Body of pancreas (tissue), 4 donors: ENCODE data around the gene CCDC181. TPM values are rescaled to one million over a fixed set of nuclear protein-coding genes. Genes with fewer than 3 reads are reported as not detected.

Experiments used
- ATAC-seq: fragments of 150-250 bp; one replicate; pipeline ENCODE4 v1.9.1; 2016
- DNase-seq, 4 donors: peaks; one replicate each; pipeline ENCODE4 v3.0.0-alpha.2; 2019
- H3K27ac ChIP-seq, 4 donors: fragments of 200-600 bp; sonication (generic); 1 replicate in 3 of 4; 2 replicates in 1 of 4; pipeline versions ENCODE4 v1.5.1 to v1.6.1; 2016 to 2019; ENCODE audit warnings: mild to moderate bottlenecking in 1 of 4, mixed read lengths in 1 of 4, moderate library complexity in 1 of 4
- H3K27me3 ChIP-seq, 2 donors: fragments of 200-600 bp; sonication (generic); one replicate each; pipeline ENCODE4 v1.6.0; 2016; ENCODE audit warnings: mild to moderate bottlenecking in 1 of 2
- H3K36me3 ChIP-seq, 2 donors: fragments of 200-600 bp; sonication (generic); replicated peaks in 1 of 2; 2 replicates each; pipeline ENCODE4 v1.5.1; 2016; ENCODE audit warnings: low read depth in 2 of 2; ENCODE audit not compliant: insufficient read depth in 1 of 2
- H3K4me1 ChIP-seq: fragments of 200-600 bp; sonication (generic); one replicate; pipeline ENCODE4 v1.6.0; 2016
- H3K4me3 ChIP-seq, 2 donors: fragments of 200-600 bp; sonication (generic); 1 replicate in 1 of 2; 2 replicates in 1 of 2; pipeline ENCODE4 v1.5.1; 2016 to 2019
- H3K9me3 ChIP-seq, 3 donors: fragments of 200-600 bp; sonication (generic); 1 replicate in 2 of 3; 2 replicates in 1 of 3; pipeline ENCODE4 v1.5.1; 2016
- CTCF ChIP-seq, 7 experiments: fragments of 450-650 bp in 4 of 7; fragments of 200-600 bp in 3 of 7; sonication (generic) in 3 of 7; IDR thresholded peaks; one replicate each; pipeline ENCODE4 v1.5.1; 2016 to 2019; ENCODE audit warnings: antibody characterized with exemption in 7 of 7
- POLR2A ChIP-seq, 3 donors: fragments of 450-650 bp; IDR thresholded peaks; one replicate each; pipeline ENCODE4 v1.6.1; 2016; ENCODE audit warnings: antibody characterized with exemption in 3 of 3, mild to moderate bottlenecking in 2 of 3
- WGBS, 2 donors: methylation state at CpG; one replicate each; pipeline ENCODE4 v1.1.5; 2017; 5-methylcytosine and 5-hydroxymethylcytosine counted together
- intact Hi-C: fragments of 100-400 bp; cut with DNase I; formaldehyde crosslinking; loops from one replicate; pipeline ENCODE4 v1.15.1; 2023
- small RNA-seq: library from RNA; depleted of rRNA; stranded (forward); fragments of <200 nt; gene quantifications from one replicate; pipeline ENCODE3, GENCODE V24; 2016
- total RNA-seq, 2 donors: library from RNA; depleted of rRNA; stranded (reverse); fragments of >200 nt; gene quantifications; one replicate each; pipeline ENCODE4 v1.1.0, GENCODE V29; 2016

The CCDC181 gene
- total RNA-seq, 2 donors from 2014 or later = 4.2 to 8.2 TPM

DNA sequence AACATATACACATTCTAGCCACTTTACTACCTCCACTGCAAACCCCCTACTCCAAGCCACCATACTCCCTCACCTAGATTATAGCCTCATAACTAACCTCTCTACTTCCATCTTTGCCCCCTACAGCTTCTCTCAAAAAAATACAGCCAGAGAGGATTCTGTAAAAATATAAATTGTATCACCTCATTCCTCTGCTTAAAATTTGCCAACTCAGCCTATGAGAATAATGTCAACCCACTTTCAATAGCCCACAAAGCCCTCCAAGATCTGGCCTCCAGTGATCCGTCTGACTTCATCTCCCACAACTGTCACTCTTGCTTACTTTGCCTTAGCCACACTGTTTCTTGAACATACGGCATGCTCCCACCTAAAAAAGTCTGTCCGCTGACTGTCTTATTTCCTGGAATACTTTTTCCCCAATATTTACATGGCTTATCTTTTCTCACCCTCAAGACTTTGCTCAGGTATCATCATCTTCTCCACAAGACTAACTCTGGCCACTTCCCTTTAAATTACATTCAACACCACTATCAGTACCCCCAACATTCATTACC is 81.2 kb downstream of the CCDC181 start:
- Histone ChIP-seq H3K36me3 (no peaks in the 10 kb centered on the region), H3K9me3 (no peaks in the 10 kb centered on the region), H3K4me3 (no peak overlapping the region), H3K27ac (no peak overlapping the region), H3K4me1 (no peaks in the 10 kb centered on the region), H3K27me3 (no peaks in the 10 kb centered on the region)
- no peak for DNase-seq
- no peak for ATAC-seq
- WGBS, 2 donors = 90 to 94% methylated on average over 3 of the region's 3 CpGs
- no peak for TF ChIP-seq POLR2A (IDR thresholded peaks at IDR 0.05)
- intact Hi-C loops = loop anchor here (10.0 kb wide), 1 partner anchor 741 kb away; no protein-coding TSS in a partner anchor

DNA sequence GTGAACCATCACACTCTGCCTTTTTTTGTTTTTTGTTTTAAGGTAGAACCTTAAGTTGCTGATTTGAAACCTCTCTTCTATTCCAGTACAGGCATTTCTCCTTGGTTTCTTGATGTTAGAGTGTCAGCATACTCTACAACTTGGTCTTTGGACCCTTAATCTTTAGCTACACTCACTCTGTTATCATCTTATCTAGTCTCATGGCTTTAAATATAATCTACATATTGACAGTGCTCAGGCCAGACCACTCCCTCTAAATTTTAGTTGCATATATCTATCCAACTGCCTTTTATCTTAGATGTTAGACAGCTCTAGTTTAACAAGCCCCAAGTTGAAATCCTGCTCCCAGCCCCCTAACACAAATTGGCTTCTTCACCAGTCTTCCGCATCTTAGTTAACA is 81.8 kb downstream of the CCDC181 start:
- no peak for DNase-seq
- 92 to 98% methylated on average over 1 of the region's 1 CpG for WGBS, 2 donors
- H3K27ac ChIP-seq = no peak overlapping the region
- H3K27me3 ChIP-seq = no peaks in the 10 kb centered on the region
- no peaks in the 10 kb centered on the region for H3K36me3 ChIP-seq
- no peak overlapping the region for H3K4me3 ChIP-seq
- TF ChIP-seq POLR2A (IDR thresholded peaks at IDR 0.05) (no peak), CTCF (IDR thresholded peaks at IDR 0.05) (no peak)
- intact Hi-C loops = loop anchor here (10.0 kb wide), 1 partner anchor 741 kb away; no protein-coding TSS in a partner anchor
- H3K9me3 ChIP-seq = no peaks in the 10 kb centered on the region
- ATAC-seq = no peak
- no peaks in the 10 kb centered on the region for H3K4me1 ChIP-seq

Small RNAs within 50 kb of the gene (small RNA-seq; reads per million reads assigned to genes)
- not detected for gene AL021068.2

Other genes starting within 250 kb of the CCDC181 start
- gene NME7, start 59.7 kb downstream of the CCDC181 start, total RNA-seq = 10 to 100 TPM in 1 of 2 donors, 1 to 10 TPM in 1; 8.9 to 23.9 TPM
- gene BLZF1, start 59.3 kb downstream of the CCDC181 start, total RNA-seq = 10 to 100 TPM; 11.5 to 15.0 TPM
- 10 to 100 TPM; 15.0 to 18.1 TPM for gene SLC19A2, start 58.5 kb upstream of the CCDC181 start, total RNA-seq
- gene F5, start 159.0 kb upstream of the CCDC181 start, total RNA-seq = 1 to 10 TPM in 1 of 2 donors, under 1 TPM in 1; 0.33 to 4.2 TPM
- 1 to 10 TPM; 1.6 to 2.9 TPM for gene SELP, start 202.7 kb upstream of the CCDC181 start, total RNA-seq